Duodenal mucosa (tissue), 2 donors: ENCODE data around the gene MGARP.
A peak's percentile ranks its signal among the peaks of the same experiment; 100 is the strongest.
"Not testable (repeated sequence)": the region's sequence is repeated elsewhere in the genome, so short reads cannot be mapped to it uniquely, and the experiment has no call there.

ENCODE experiments used
- H3K27ac ChIP-seq: one replicate; pipeline ENCODE4 v1.7.0; 2013; ENCODE audit warnings: low read depth, low read length
- H3K27me3 ChIP-seq, 2 donors: one replicate each; pipeline ENCODE4 v1.7.0; 2013; ENCODE audit warnings: low read length in 2 of 2, control low read depth in 1 of 2; ENCODE audit not compliant: insufficient read depth in 2 of 2, control insufficient read depth in 1 of 2
- H3K36me3 ChIP-seq, 2 donors: one replicate each; pipeline ENCODE4 v1.7.0; 2013; ENCODE audit warnings: low read length in 2 of 2, control low read depth in 1 of 2; ENCODE audit not compliant: insufficient read depth in 2 of 2, control insufficient read depth in 1 of 2
- H3K4me1 ChIP-seq, 2 donors: one replicate each; pipeline ENCODE4 v1.7.0; 2013; ENCODE audit warnings: low read length in 2 of 2, control low read depth in 1 of 2; ENCODE audit not compliant: insufficient read depth in 2 of 2, control insufficient read depth in 1 of 2
- H3K4me3 ChIP-seq, 2 donors: one replicate each; pipeline ENCODE4 v1.7.0; 2013; ENCODE audit warnings: low read length in 2 of 2, low read depth in 1 of 2
- H3K9ac ChIP-seq, 2 donors: one replicate each; pipeline ENCODE4 v1.7.0; 2013; ENCODE audit warnings: low read length in 2 of 2, low read depth in 1 of 2
- H3K9me3 ChIP-seq, 2 donors: one replicate each; pipeline ENCODE4 v1.7.0; 2013; ENCODE audit warnings: low read length in 2 of 2, control low read depth in 1 of 2; ENCODE audit not compliant: control insufficient read depth in 1 of 2

Gene MGARP

DNA sequence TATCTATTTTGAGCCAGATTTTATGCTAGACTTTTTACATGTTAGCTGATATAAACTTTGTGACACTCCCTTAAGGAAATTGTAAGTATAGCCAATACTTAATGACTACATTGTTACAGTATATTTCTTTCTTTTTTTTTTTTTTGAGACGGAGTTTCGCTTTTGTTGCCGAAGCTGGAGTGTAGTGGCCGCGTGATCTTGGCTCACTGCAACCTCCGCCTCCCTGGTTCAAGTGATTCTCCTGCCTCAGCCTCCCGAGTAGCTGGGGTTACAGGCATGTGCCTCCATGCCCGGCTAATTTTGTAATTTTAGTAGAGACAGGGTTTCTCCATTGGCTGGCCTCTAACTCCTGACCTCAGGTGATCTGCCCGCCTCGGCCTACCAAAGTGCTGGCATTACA, 33.4 kb upstream of the MGARP start:
- H3K9me3 ChIP-seq, H3K9ac ChIP-seq, H3K36me3 ChIP-seq, H3K4me3 ChIP-seq, H3K27me3 ChIP-seq, H3K27ac ChIP-seq: not testable (repeated sequence)
- H3K4me1 ChIP-seq: peaks cover 6 to 15% of the 10 kb centered on the region in 2 donors

GRCh38 chr4:139312552-139313332, 32.7 kb upstream of the MGARP start:
- Histone ChIP-seq H3K27ac (no peak overlapping the region), H3K4me1 (peaks cover 6 to 15% of the 10 kb centered on the region in 2 donors), H3K9ac (no peak overlapping the region), H3K36me3 (no peaks in the 10 kb centered on the region), H3K4me3 (no peak overlapping the region), H3K27me3 (no peaks in the 10 kb centered on the region), H3K9me3 (no peaks in the 10 kb centered on the region)

DNA sequence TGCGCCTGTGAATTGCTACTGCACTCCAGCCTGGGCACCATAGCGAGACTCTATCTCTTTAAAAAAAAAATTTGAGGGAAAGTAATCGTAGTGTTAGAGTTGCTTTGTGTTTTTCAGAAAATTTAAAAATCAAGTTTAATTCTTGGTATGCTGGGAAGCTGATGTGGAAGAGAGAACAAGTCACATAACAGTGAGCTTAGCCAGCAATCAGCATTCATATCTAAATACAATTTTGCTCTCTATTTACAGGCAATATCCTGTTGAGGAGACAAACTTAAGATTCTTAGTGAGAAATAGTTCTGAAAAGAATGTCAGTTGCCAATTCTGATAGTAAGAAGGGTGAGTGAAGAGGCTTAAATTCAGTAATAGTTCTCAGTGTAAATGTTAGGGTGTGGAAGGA, 31.9 kb upstream of the MGARP start:
- H3K4me3 ChIP-seq: no peak overlapping the region

DNA sequence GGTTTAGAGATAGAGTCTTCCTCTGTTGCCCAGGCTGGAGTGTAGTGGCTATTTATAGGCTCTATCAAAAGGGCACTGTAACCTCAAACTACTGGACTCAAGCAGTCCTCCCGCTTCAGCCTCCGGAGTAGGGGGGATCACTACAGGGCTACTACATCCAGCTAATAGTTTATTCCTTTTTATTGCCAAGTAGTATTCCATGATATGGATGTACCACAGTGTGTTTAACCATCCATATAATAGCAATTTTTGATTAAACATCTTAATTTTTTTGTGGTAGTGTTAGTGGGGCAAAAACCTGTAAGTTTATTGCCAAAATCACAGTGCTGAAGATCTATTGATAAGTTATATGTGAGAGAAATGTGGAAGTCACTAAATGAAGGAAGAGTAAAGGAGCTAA, 24.9 kb upstream of the MGARP start:
- peaks cover 0 to 5% of the 10 kb centered on the region in 2 donors for H3K36me3 ChIP-seq
- H3K9ac ChIP-seq: no peak overlapping the region
- H3K27me3 ChIP-seq: no peaks in the 10 kb centered on the region
- H3K4me1 ChIP-seq: peaks cover 12 to 18% of the 10 kb centered on the region in 2 donors
- H3K9me3 ChIP-seq: no peaks in the 10 kb centered on the region
- no peak overlapping the region for H3K4me3 ChIP-seq
- no peak overlapping the region for H3K27ac ChIP-seq

More for the DNA sequence above, 31.9 kb upstream of the MGARP start:
- Histone ChIP-seq H3K4me1 (peaks cover 6 to 15% of the 10 kb centered on the region in 2 donors), H3K36me3 (no peaks in the 10 kb centered on the region), H3K27me3 (no peaks in the 10 kb centered on the region), H3K9ac (no peak overlapping the region), H3K27ac (no peak overlapping the region), H3K9me3 (no peaks in the 10 kb centered on the region)

DNA sequence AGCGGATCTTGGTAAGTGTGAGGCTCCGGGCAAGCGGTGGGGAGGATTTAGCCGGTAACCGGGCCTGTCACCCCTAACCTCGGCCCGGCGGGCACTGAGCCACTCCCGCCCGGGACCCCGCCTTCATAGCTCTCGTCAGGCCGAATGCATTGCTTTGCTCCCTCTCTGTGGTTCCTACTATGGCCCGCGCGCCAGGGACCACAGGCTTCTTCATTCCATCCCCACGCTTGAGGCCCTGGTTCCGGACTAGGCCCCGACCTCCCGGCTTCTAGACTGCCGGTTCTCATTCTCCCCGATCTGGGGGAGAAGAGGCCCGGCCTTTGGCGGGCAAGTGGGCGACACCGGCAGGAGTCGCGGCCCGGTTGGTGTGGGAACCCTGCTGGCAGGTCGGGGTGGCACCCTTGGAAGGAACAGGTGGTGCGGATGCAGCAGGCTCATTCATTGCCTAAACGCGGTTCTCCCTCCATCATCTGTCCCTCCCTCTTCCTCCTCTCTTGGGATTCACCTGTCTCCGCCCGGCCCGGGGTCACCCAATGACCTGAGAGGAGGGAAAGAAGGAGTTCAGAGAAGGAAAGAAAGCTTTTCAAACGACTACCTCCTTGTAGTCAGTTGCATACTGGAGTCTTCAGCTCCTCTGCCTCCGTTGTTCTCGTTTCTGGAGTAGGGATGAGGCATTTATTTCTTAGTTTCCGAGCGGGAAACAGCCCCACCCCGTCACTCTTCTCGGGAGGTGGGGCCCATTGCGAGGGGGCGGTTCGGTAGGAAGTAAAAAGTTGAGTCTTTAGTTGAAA, 22.0 kb upstream of the MGARP start, which contains the start of gene NDUFC1:
TSS of gene NDUFC1 (minus strand) at position 657 of the 791 bp plus-strand sequence. CDS start 6,679 bp downstream, outside the sequence.
- Histone ChIP-seq H3K9me3 (no peaks in the 10 kb centered on the region), H3K36me3 (peaks cover 0 to 5% of the 10 kb centered on the region in 2 donors), H3K9ac (peak within 1 kb of the TSS; percentile 73 to 94), H3K4me1 (peaks cover 18 to 20% of the 10 kb centered on the region in 2 donors), H3K4me3 (peak within 1 kb of the TSS; percentile 93 to 99), H3K27me3 (no peaks in the 10 kb centered on the region), H3K27ac (peak within 1 kb of the TSS; percentile 87)

DNA sequence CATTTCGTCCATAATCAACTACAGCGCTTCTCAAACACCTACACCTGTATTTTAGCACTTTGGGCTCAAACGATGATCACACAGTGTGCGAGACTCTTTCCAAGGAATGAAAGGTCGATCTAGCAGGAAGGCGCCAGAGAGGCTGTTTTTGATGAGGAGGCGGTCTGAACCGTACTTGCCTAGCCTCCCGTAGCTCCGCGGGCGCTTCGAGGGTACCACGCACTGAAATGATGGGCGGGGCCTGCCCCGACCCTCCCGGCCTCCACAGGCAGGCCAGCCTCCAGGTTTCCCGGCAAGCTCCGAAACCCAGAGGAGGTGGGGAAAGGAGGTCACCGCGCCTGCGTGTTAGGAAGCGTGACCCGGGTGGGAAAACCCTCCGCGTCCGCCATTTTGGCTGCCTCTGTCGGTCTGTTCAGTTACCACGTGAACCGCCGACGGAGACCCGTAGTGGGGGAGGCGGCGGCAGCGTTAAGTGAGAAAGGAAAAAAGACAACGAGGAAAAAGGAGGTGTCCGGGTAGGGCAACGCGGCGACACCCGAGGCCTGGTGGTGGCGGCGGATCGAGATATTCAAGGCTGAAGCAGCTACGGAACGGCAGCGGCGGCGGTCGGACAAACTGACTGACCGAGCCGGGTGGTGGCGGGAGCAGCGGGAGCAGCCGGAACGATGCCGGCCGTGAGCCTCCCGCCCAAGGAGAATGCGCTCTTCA, 21.2 kb upstream of the MGARP start, which contains the start of gene NAA15:
TSS of gene NAA15 (plus strand) at position 393 of the 708 bp plus-strand sequence. CDS start at position 666, 273 bp downstream.
- H3K27me3 ChIP-seq: no peaks in the 10 kb centered on the region
- no peaks in the 10 kb centered on the region for H3K9me3 ChIP-seq
- H3K4me3 ChIP-seq: peak within 1 kb of the TSS; percentile 93 to 99
- H3K4me1 ChIP-seq: peaks cover 18 to 22% of the 10 kb centered on the region in 2 donors
- H3K36me3 ChIP-seq: peaks cover 0 to 5% of the 10 kb centered on the region in 2 donors
- H3K9ac ChIP-seq: peak within 1 kb of the TSS; percentile 93 to 94
- H3K27ac ChIP-seq: peak within 1 kb of the TSS; percentile 87

GRCh38 chr4:139300431-139301112, 20.5 kb upstream of the MGARP start:
- Histone ChIP-seq H3K27me3 (no peaks in the 10 kb centered on the region), H3K27ac (peak overlapping the region; percentile 86), H3K9ac (peak overlapping the region; percentile 93 to 94), H3K9me3 (no peaks in the 10 kb centered on the region), H3K4me1 (peaks cover 24 to 27% of the 10 kb centered on the region in 2 donors), H3K36me3 (peaks cover 0 to 2% of the 10 kb centered on the region in 2 donors), H3K4me3 (peak overlapping the region; percentile 93 to 99)

- peaks cover 27 to 29% of the 10 kb centered on the region in 2 donors for H3K4me1 ChIP-seq
- peak overlapping the region in 1 of 2 donors; percentile 94 for H3K9ac ChIP-seq
- H3K9me3 ChIP-seq: no peaks in the 10 kb centered on the region
- H3K27ac ChIP-seq: no peak overlapping the region
- H3K36me3 ChIP-seq: no peaks in the 10 kb centered on the region
- H3K4me3 ChIP-seq: peak overlapping the region in 1 of 2 donors; percentile 99
- H3K27me3 ChIP-seq: no peaks in the 10 kb centered on the region
These were observed 19.5 kb upstream of the MGARP start for GRCh38 chr4:139299536-139299935.

DNA sequence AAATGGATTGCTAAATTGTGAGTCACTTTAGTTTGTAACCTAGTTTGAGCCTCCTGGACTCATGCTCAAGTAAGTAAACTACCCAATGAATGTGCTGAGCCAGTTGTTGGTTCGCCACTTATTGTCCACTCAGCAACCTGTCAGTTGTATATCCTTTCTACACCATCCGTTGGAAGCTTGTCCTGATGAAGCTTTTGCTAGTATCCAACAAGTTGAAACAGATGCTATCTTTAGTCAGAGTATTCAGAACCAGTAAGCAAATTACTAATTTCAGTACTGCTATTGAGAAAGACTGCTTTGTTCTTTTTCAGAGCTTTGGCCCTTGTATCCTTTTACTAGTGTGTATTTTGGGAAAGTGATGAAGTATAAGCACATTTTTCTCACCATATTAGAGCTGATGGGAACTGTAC, 17.0 kb upstream of the MGARP start:
- no peaks in the 10 kb centered on the region for H3K9me3 ChIP-seq
- H3K27ac ChIP-seq: no peak overlapping the region
- peaks cover 4 to 5% of the 10 kb centered on the region in 2 donors for H3K36me3 ChIP-seq
- peaks cover 19 to 21% of the 10 kb centered on the region in 2 donors for H3K4me1 ChIP-seq
- H3K9ac ChIP-seq: no peak overlapping the region
- H3K4me3 ChIP-seq: no peak overlapping the region
- no peaks in the 10 kb centered on the region for H3K27me3 ChIP-seq
